ENCODE data around the gene RFX1. TPM values are rescaled to one million over a fixed set of nuclear protein-coding genes. Genes with fewer than 3 reads are reported as not detected.
A peak's percentile ranks its signal among the peaks of the same experiment; 100 is the strongest.

RFX1 gene
- total and polyA plus RNA-seq, 2 donors from 2014 or later, result 5.2 to 17.9 TPM

- DNase-seq (no peak), FAIRE-seq (no peak)
- no peaks in the 10 kb centered on the region for H3K27me3 ChIP-seq (ENCODE audit: control insufficient read depth, insufficient read depth, low read length)
- no peak overlapping the region for H3K4me3 ChIP-seq (ENCODE audit: low read length in 3 of 3)
- peaks cover 0 to 4% (median 0%) of the 10 kb centered on the region in 3 donors for H3K4me1 ChIP-seq (ENCODE audit: control insufficient read depth in 2 of 3, insufficient read depth in 2 of 3, low read depth in 1 of 3, low read length in 3 of 3)
- intact Hi-C loops (cut with DNase I), result no loop called here
- no peaks in the 10 kb centered on the region for H3K36me3 ChIP-seq (ENCODE audit: control insufficient read depth in 2 of 3, insufficient read depth in 3 of 3, low read length in 3 of 3)
- H3K9ac ChIP-seq (ENCODE audit: low read length in 3 of 3), result no peak overlapping the region
- H3K27ac ChIP-seq (ENCODE audit: low read depth in 2 of 2, low read length in 2 of 2), result no peak overlapping the region
- no peak for TF ChIP-seq CTCF (IDR thresholded peaks at IDR 0.05; ENCODE audit: borderline replicate concordance, extremely low read depth, insufficient read depth)
- H3K9me3 ChIP-seq (ENCODE audit: control insufficient read depth in 2 of 3, insufficient read depth in 1 of 3, low read length in 3 of 3), result no peaks in the 10 kb centered on the region
Measured at GRCh38 chr19:14033946-14034345, 27.8 kb upstream of the RFX1 start.

- Histone ChIP-seq H3K27ac (ENCODE audit: low read depth in 2 of 2, low read length in 2 of 2) (no peak within 1 kb of the TSS), H3K9me3 (ENCODE audit: control insufficient read depth in 2 of 3, insufficient read depth in 1 of 3, low read length in 3 of 3) (no peaks in the 10 kb centered on the region), H3K4me1 (ENCODE audit: control insufficient read depth in 2 of 3, insufficient read depth in 2 of 3, low read depth in 1 of 3, low read length in 3 of 3) (peaks cover 0 to 4% (median 0%) of the 10 kb centered on the region in 3 donors), H3K4me3 (ENCODE audit: low read length in 3 of 3) (peak within 1 kb of the TSS; percentile 37 to 63 (median 63)), H3K27me3 (ENCODE audit: control insufficient read depth, insufficient read depth, low read length) (no peaks in the 10 kb centered on the region), H3K36me3 (ENCODE audit: control insufficient read depth in 2 of 3, insufficient read depth in 3 of 3, low read length in 3 of 3) (no peaks in the 10 kb centered on the region), H3K9ac (ENCODE audit: low read length in 3 of 3) (peak within 1 kb of the TSS in 2 of 3 donors; percentile 40 to 63)
- TF ChIP-seq CTCF (IDR thresholded peaks at IDR 0.05; ENCODE audit: borderline replicate concordance, extremely low read depth, insufficient read depth), result peak; percentile 45
- FAIRE-seq (no peak), DNase-seq (peak; percentile 78 to 88 (median 81))
- intact Hi-C loops (cut with DNase I), result no loop called here
Measured at GRCh38 chr19:14031719-14032480, 25.8 kb upstream of the RFX1 start, which contains the start of gene IL27RA. Gene IL27RA, plus strand, starts transcription at chr19:14031762. Its CDS starts 111 bp downstream, at chr19:14031873.

GRCh38 chr19:14030997-14031718, 25.0 kb upstream of the RFX1 start:
- FAIRE-seq (no peak), DNase-seq (no peak)
- Histone ChIP-seq H3K4me1 (ENCODE audit: control insufficient read depth in 2 of 3, insufficient read depth in 2 of 3, low read depth in 1 of 3, low read length in 3 of 3) (peaks cover 0 to 4% (median 0%) of the 10 kb centered on the region in 3 donors), H3K27ac (ENCODE audit: low read depth in 2 of 2, low read length in 2 of 2) (no peak overlapping the region), H3K36me3 (ENCODE audit: control insufficient read depth in 2 of 3, insufficient read depth in 3 of 3, low read length in 3 of 3) (no peaks in the 10 kb centered on the region), H3K9ac (ENCODE audit: low read length in 3 of 3) (peak overlapping the region in 1 of 3 donors; percentile 40), H3K4me3 (ENCODE audit: low read length in 3 of 3) (peak overlapping the region in 1 of 3 donors; percentile 63), H3K27me3 (ENCODE audit: control insufficient read depth, insufficient read depth, low read length) (no peaks in the 10 kb centered on the region), H3K9me3 (ENCODE audit: control insufficient read depth in 2 of 3, insufficient read depth in 1 of 3, low read length in 3 of 3) (no peaks in the 10 kb centered on the region)
- intact Hi-C loops (cut with DNase I), result no loop called here
- no peak for TF ChIP-seq CTCF (IDR thresholded peaks at IDR 0.05; ENCODE audit: borderline replicate concordance, extremely low read depth, insufficient read depth)
